Activated naive CD4-positive, alpha-beta T cell treated with anti-CD3 and anti-CD28 coated beads, Interleukin-2, amount 50 U/mL, for 72 hours (primary cell): ENCODE results near the gene TUBB3. TPM values are rescaled to one million over a fixed set of nuclear protein-coding genes. Genes with fewer than 3 reads are reported as not detected.
"Not testable (repeated sequence)": the region's sequence is repeated elsewhere in the genome, so short reads cannot be mapped to it uniquely, and the experiment has no call there.

Experiments used
- ATAC-seq, 2 donors: fragments of 150-1000 bp; cut with Tn5 transposase; 2 replicates each; pipeline ENCODE4 v1.10.0; 2021; ENCODE audit warnings: mild to moderate bottlenecking in 2 of 2, moderate library complexity in 2 of 2
- DNase-seq, 2 donors: peaks; one replicate each; pipeline ENCODE4 v3.0.0; 2021 to 2022; ENCODE audit warnings: low spot score in 2 of 2
- H3K27ac Mint-ChIP-seq, 2 donors: one replicate each; pipeline ENCODE4 v1.8.0; 2022; ENCODE audit warnings: mild to moderate bottlenecking in 2 of 2, mixed read lengths in 2 of 2
- H3K36me3 Mint-ChIP-seq, 2 donors: one replicate each; pipeline ENCODE4 v1.8.0; 2022; ENCODE audit warnings: mixed read lengths in 2 of 2
- H3K9me3 Mint-ChIP-seq, 2 donors: one replicate each; pipeline ENCODE4 v1.8.0; 2022; ENCODE audit warnings: mixed read lengths in 2 of 2
- total RNA-seq, 2 donors: library from RNA; stranded (reverse); gene quantifications; one replicate each; pipeline ENCODE4 v1.2.3, GENCODE V29; 2022

The TUBB3 gene
- total RNA-seq, 2 donors from 2014 or later: 10.2 TPM; not detected in 1

DNA sequence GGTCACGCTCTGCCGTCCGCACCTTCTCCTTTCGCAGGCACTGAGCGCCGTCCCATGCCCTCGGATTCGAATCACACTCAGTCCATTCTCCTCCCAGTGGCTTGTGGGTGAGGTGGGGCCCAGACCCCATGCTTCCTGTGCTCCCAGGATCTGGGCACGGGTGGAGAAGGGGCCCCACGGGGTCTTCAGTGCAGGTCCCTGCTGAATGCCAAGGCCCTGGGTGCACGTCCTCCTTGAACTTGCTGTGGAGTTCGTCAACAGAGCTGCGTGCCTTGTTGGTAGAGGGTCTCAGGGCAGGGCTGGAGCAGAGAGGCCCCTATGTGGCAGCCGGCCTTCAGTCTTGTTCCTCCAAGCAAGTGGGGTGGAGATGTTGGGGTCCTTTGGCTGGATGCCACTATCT lies 11.8 kb upstream of the TUBB3 start:
- DNase-seq (no peak), ATAC-seq (no peak)
- H3K36me3 Mint-ChIP-seq: peaks cover 4 to 11% of the 10 kb centered on the region in 2 donors
- peak overlapping the region; percentile 23 to 74 for H3K27ac Mint-ChIP-seq
- no peaks in the 10 kb centered on the region for H3K9me3 Mint-ChIP-seq

DNA sequence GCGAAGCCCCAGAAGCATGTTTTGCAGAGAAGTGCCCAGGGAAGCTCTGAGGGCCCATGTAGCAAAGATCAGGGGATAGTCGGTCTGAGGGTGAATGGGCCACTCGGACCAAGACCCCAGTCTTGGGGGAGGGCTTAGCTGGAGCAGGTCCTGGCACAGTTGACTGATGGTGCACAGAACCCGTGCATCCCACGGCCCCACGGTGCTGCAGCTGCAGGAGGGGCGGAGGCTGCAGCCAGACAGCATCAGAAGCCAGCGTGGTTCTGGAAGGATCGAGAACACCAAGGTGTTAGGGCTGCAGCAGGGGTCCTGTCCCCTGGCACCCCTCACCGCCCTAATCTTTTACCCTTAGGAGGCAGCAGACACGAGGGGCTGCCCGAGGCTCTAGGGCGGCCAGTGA lies 11.0 kb upstream of the TUBB3 start:
- DNase-seq (no peak), ATAC-seq (no peak)
- Mint-ChIP-seq H3K9me3 (no peaks in the 10 kb centered on the region), H3K36me3 (peaks cover 4% of the 10 kb centered on the region in 2 donors), H3K27ac (peak overlapping the region in 1 of 2 donors; percentile 23)

DNA sequence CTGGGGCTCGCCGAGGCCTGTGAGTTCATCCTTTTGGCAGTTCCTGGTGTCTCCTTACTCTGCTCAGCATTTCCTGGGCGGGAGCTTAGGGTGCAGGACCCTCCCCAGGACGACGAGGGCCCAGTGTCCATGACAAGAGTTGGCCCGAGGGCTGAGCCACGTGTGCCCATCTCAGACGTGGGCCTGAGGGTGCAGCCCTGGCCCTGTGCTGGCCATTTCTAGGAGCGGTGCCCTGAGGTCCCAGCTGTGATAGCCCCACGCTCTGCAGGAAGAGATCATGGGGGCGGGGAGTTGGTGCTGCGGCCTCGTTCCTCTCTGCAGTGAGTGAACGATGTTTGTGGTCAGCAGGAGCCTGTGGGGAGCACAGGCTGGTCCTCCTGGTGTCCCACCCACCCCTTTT lies 10.5 kb upstream of the TUBB3 start:
- H3K36me3 Mint-ChIP-seq: peaks cover 4% of the 10 kb centered on the region in 2 donors
- H3K27ac Mint-ChIP-seq: peak overlapping the region in 1 of 2 donors; percentile 23

DNA sequence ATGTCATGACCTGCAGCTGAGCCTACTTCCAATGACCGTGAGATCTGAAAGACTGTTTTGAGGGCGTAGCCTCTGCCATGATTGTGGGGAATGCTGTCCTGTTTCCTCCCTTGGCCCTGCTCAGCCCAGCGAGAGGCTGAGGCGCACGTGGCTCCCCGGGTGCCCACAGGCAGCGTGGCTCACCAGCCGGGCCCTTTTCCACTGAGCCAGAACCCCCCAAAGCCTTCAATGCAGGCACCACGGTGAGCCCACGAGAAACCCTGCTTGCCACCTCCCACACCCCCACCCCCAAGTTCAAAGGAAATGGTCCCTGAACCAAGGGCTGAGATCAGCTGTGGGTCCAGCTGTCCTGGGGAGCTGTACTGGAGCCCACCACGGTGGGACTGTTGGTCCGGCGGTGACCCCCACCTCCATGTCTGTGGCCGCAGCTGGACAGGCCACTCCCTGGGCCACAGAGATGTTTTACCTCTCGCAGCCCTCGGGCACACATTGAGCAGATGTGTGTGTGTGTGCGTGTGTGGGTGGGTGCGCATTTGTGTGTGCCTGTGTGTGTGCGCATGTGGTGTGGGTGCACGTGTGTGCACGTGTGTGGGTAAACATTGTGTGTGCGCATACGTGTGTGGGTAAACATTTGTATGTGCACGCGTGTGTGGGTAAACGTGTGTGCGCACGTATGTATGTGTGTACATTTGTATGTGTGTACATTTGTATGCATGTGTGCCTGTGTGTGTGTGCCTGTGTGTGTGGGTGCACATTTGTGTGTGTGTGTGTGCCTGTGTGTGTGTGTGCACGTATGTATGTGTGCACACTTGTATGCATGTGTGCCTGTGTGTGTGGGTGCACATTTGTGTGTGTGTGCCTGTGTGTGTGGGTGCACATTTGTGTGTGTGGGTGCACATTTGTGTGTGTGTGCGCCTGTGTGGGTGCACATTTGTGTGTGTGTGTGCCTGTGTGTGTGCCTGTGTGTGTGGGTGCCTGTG lies 9.4 kb upstream of the TUBB3 start:
- peaks cover 4% of the 10 kb centered on the region in 2 donors for H3K36me3 Mint-ChIP-seq
- ATAC-seq: no peak
- no peak for DNase-seq
- H3K9me3 Mint-ChIP-seq: no peaks in the 10 kb centered on the region
- H3K27ac Mint-ChIP-seq: peak overlapping the region in 1 of 2 donors; percentile 23

More for the DNA sequence above, 10.5 kb upstream of the TUBB3 start:
- ATAC-seq: no peak
- H3K9me3 Mint-ChIP-seq: no peaks in the 10 kb centered on the region
- no peak for DNase-seq

DNA sequence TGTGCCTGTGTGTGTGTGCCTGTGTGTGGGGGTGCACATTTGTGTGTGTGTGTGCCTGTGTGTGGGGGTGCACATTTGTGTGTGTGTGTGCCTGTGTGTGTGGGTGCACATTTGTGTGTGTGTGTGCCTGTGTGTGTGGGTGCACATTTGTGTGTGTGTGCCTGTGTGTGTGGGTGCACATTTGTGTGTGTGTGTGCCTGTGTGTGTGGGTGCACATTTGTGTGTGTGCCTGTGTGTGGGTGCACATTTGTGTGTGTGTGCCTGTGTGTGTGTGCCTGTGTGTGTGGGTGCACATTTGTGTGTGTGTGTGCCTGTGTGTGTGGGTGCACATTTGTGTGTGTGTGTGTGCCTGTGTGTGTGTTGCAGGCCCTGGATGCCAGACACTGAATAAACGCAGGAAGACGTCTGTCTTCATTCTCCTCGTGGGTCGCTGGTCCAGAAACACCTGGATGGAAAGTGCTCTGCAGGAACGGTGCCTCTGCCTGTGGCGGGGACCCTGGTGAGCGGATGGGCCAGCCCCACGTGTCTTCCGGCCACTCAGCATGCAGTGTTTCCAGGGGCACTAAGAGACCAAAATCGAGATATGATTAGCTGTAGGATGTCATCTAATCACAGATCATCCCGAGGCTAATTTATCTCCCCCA lies 8.4 kb upstream of the TUBB3 start:
- H3K9me3 Mint-ChIP-seq, H3K27ac Mint-ChIP-seq, H3K36me3 Mint-ChIP-seq, ATAC-seq, DNase-seq: not testable (repeated sequence)

DNA sequence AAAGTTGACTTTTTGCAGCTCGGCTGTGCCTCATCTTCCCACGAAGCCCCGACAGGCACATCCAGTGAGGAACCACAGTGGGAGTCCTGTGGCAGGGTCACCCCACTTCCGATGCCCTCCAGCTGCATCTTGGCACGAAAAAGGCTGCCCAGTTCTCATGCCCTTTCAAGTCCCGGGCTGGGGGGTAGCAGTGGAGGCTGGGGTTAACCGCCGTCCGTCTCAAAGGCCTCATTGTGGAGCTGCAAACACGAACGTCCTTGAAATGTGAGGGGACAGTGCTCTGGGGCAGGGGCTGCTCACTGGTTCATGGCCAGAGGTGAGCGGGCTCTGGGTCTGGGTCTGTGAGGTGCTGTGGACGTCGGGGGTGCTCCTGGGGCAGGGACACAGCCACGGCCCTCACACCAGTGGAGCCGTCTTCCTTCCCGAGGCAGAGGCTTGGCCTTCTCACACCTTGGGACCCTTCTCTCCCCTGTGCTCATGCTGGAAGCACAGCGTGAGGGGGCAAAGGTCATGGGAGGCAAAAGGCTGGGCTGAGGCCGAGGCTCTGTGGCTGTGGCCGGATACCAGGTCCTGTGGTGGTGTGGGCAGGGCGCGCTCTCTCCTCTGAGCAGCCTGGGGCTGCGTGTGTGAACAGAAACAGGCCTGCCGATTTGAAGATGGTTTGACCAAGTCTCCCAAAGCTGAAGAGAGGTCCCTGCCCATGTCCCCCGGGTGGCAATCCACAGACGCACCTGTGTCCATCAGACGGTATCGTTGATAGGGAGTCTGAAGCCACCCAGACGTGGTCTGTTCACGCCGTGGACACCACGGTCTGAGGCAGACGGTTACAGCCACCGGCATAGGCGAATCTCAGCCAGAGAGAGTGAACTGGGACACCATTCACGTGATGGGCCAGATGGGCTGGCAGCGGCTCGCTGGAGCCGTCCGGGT lies 7.6 kb upstream of the TUBB3 start:
- H3K27ac Mint-ChIP-seq: no peak overlapping the region

DNA sequence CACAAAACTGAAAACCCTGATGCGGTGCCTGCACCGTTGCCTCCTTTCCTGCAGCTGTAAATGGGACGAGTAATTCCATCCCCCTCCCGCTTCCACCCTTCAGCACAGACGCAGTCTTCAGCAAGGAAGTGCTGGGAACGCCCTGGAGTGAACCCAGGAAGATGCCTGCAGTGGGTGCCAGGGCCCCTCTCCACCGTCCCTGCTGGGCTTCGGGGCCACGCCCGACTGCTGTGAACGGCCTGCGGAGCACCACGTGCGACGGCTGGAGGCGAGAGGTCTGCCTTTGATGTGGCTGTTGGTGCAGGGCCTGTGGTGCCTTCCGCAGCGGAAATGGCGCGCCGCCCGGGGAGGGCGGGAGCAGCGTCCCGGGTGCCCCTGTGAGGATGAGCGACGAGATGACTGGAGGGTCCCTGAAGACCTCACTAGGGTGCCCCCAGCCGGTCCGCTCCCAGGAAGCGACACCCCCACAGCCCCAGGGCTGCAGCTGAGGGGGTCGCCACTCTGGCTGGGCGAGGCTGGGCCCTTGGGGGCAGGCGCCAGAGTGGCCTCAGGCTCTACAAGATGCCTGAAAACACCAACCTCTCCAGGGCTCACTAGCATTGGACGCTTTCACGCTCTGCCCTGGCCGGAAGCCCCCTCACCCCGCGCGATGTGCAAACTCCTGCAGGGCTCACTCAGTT lies 5.2 kb upstream of the TUBB3 start:
- peaks cover 0 to 9% of the 10 kb centered on the region in 2 donors for H3K36me3 Mint-ChIP-seq
- H3K27ac Mint-ChIP-seq: no peak overlapping the region
- no peaks in the 10 kb centered on the region for H3K9me3 Mint-ChIP-seq
- peak; percentile 78 to 92 for ATAC-seq
- DNase-seq: peak; percentile 77 to 85

More for the DNA sequence above, 7.6 kb upstream of the TUBB3 start:
- DNase-seq (no peak), ATAC-seq (no peak)
- H3K36me3 Mint-ChIP-seq: peaks cover 4% of the 10 kb centered on the region in 2 donors
- no peaks in the 10 kb centered on the region for H3K9me3 Mint-ChIP-seq

DNA sequence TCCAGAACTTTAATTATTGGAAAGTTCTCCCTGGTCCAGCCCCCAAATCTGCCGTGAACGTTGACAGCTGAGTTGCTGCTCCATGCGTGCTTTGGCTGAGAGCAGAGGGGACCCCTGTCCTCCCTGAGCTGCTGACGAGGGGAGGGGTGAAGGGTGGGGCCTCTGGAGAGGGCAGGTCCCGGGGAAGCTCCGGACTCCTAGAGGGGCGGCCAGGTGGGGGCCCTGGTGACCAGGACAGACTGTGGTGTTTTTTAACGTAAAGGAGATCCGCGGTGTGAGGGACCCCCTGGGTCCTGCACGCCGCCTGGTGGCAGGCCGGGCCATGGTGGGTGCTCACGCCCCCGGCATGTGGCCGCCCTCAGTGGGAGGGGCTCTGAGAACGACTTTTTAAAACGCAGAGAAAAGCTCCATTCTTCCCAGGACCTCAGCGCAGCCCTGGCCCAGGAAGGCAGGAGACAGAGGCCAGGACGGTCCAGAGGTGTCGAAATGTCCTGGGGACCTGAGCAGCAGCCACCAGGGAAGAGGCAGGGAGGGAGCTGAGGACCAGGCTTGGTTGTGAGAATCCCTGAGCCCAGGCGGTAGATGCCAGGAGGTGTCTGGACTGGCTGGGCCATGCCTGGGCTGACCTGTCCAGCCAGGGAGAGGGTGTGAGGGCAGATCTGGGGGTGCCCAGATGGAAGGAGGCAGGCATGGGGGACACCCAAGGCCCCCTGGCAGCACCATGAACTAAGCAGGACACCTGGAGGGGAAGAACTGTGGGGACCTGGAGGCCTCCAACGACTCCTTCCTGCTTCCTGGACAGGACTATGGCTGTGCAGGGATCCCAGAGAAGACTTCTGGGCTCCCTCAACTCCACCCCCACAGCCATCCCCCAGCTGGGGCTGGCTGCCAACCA lies 4.4 kb upstream of the TUBB3 start, which contains the start of gene MC1R:
Gene MC1R (plus strand): TSS at position 410 of the 895 bp plus-strand sequence. CDS start 397 bp downstream, at position 807.
- DNase-seq (no peak), ATAC-seq (peak in 1 of 2 donors; percentile 7)
- Mint-ChIP-seq H3K27ac (no peak within 1 kb of the TSS), H3K36me3 (peaks cover 0 to 9% of the 10 kb centered on the region in 2 donors), H3K9me3 (no peaks in the 10 kb centered on the region)

DNA sequence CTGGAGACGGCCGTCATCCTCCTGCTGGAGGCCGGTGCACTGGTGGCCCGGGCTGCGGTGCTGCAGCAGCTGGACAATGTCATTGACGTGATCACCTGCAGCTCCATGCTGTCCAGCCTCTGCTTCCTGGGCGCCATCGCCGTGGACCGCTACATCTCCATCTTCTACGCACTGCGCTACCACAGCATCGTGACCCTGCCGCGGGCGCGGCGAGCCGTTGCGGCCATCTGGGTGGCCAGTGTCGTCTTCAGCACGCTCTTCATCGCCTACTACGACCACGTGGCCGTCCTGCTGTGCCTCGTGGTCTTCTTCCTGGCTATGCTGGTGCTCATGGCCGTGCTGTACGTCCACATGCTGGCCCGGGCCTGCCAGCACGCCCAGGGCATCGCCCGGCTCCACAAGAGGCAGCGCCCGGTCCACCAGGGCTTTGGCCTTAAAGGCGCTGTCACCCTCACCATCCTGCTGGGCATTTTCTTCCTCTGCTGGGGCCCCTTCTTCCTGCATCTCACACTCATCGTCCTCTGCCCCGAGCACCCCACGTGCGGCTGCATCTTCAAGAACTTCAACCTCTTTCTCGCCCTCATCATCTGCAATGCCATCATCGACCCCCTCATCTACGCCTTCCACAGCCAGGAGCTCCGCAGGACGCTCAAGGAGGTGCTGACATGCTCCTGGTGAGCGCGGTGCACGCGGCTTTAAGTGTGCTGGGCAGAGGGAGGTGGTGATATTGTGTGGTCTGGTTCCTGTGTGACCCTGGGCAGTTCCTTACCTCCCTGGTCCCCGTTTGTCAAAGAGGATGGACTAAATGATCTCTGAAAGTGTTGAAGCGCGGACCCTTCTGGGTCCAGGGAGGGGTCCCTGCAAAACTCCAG lies 3.4 kb upstream of the TUBB3 start:
- no peak for ATAC-seq
- Mint-ChIP-seq H3K36me3 (peaks cover 0 to 5% of the 10 kb centered on the region in 2 donors), H3K9me3 (no peaks in the 10 kb centered on the region), H3K27ac (no peak overlapping the region)
- no peak for DNase-seq

DNA sequence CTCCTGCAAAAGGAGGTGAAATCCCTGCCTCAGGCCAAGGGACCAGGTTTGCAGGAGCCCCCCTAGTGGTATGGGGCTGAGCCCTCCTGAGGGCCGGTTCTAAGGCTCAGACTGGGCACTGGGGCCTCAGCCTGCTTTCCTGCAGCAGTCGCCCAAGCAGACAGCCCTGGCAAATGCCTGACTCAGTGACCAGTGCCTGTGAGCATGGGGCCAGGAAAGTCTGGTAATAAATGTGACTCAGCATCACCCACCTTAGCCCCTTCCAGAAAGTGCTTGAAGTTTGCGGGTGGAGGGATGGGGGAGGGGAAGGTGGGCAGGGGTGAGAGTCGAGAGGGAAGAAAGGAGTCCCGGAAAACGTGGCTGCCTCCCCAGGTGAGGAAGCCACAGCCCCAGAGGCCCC lies 2.4 kb upstream of the TUBB3 start:
- DNase-seq (no peak), ATAC-seq (no peak)
- no peaks in the 10 kb centered on the region for H3K9me3 Mint-ChIP-seq
- peaks cover 0 to 5% of the 10 kb centered on the region in 2 donors for H3K36me3 Mint-ChIP-seq
- no peak overlapping the region for H3K27ac Mint-ChIP-seq

DNA sequence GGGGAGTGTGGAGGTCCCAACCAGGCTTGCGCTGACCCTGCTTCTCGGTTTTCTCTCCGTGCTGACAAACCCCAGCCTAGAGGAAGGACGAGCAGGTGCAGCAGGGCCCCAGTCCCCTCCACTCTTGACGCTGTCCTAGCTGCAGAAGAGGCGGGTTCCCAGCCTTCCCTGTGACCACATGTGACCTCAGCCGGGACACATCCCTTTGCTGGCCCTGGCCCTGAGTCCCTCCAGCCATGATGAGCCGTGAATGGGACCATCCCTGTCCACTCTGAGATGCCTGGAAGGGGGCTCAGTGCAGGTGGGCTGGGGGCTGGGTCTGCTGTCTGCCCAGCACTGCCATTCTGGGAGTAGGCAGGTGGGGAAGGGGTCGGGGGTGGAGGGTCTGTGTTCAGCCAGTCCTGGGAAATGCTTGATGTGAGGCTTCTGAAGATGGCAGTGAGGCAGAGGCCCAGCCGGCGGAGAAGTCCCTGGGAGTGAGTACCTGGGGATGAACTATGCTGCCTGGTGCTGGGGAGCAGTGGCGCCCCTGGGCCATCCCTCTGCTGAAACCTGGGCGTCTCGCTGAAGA lies 1.9 kb upstream of the TUBB3 start:
- no peaks in the 10 kb centered on the region for H3K9me3 Mint-ChIP-seq
- ATAC-seq (no peak), DNase-seq (no peak)
- H3K36me3 Mint-ChIP-seq: peaks cover 0 to 5% of the 10 kb centered on the region in 2 donors
- no peak overlapping the region for H3K27ac Mint-ChIP-seq

DNA sequence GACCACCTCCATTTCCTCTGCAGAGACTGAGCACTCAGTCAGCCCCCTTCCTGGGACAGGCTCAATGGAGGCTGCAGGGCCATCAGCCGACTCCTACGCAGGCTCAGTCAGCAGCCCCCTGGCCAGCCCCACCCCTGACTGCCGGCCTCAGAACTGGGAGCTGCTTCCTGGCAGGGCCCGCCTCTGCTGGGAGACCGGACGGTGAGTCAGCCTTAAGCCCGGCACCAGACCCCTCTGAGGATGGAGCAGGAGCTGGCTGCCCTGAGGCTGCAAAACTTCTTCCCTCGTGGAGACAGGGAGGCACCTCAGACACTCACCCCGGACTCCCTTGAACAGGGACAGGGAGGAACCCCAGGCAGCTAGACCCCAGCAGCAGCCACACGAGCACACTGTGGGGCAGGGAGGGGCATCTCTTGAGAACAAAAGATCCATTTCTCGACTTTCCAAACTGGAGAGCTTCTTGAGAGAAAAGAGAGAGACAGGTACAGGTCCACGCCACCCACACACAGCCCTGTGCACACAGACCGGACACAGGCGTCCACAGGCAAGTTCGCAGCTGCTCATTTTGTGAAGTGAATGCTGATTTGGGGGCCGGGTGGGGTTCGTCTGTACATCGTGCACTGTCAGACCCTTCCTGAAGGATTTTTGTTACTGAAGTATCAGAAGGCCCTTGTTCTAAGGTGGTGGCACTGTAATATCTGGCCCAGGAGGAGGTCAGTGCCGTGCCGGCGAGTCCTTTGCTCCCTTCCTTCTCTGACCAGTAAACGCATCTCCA lies 1.3 kb upstream of the TUBB3 start:
- ATAC-seq (peak in 1 of 2 donors; percentile 9), DNase-seq (no peak)
- Mint-ChIP-seq H3K36me3 (peaks cover 0 to 5% of the 10 kb centered on the region in 2 donors), H3K9me3 (no peaks in the 10 kb centered on the region), H3K27ac (no peak overlapping the region)

DNA sequence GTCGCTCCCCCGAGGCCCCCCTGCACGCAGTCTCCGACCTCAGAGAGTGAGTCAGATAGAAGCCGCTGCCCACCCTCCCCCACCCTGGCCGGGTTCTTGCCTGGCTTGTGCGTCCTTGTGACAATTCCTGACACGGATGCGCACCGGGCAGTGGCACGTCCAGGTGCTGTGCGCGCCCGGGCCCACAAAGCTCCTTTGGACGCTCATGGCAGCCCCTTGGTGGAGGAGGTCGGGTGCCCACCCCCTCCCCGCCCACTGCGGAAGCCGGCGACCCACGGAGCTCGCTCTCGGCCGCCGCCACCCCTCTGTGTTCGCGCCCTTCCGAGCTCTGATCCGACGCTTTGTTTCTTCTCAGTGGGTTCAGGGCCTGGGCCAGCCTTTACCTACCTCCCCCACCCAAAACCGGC lies 662 bp upstream of the TUBB3 start:
- ATAC-seq (no peak), DNase-seq (no peak)
- H3K27ac Mint-ChIP-seq: no peak overlapping the region
- H3K9me3 Mint-ChIP-seq: no peaks in the 10 kb centered on the region
- peaks cover 0 to 5% of the 10 kb centered on the region in 2 donors for H3K36me3 Mint-ChIP-seq
